ENCODE data around the gene CSN1S1. TPM values are rescaled to one million over a fixed set of nuclear protein-coding genes. Genes with fewer than 3 reads are reported as not detected.
"Not testable (repeated sequence)": the region's sequence is repeated elsewhere in the genome, so short reads cannot be mapped to it uniquely, and the experiment has no call there.

Gene CSN1S1
- total RNA-seq, 1 donor from 2014 or later, result not detected

DNA sequence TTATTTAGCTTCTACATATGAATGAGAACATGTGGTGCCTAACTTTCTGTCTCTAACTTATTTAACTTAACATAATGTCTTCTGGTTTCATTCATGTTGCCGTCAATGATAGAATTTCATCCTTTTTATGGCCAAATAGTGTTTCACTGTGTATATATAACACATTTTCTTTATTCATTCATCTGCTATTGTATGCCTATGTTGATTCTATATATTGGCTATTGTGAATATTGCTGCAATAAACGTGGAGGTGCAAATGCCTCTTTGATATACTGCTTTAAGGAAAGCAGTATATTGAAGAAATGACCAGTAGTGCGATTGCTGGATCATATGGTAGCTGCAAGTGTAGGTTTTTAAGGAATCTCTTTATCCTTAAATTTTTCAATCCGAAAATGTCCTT lies 10.0 kb upstream of the CSN1S1 start:
- no peak for DNase-seq
- H3K4me1 ChIP-seq, result no peaks in the 10 kb centered on the region
- H3K27ac ChIP-seq, result no peak overlapping the region
- H3K36me3 ChIP-seq, result no peaks in the 10 kb centered on the region
- H3K4me3 ChIP-seq, result no peak overlapping the region
- intact Hi-C loops (cut with DNase I), result no loop called here
- no peak for ATAC-seq
- no peaks in the 10 kb centered on the region for H3K9me3 ChIP-seq
- TF ChIP-seq, protein P1, sequence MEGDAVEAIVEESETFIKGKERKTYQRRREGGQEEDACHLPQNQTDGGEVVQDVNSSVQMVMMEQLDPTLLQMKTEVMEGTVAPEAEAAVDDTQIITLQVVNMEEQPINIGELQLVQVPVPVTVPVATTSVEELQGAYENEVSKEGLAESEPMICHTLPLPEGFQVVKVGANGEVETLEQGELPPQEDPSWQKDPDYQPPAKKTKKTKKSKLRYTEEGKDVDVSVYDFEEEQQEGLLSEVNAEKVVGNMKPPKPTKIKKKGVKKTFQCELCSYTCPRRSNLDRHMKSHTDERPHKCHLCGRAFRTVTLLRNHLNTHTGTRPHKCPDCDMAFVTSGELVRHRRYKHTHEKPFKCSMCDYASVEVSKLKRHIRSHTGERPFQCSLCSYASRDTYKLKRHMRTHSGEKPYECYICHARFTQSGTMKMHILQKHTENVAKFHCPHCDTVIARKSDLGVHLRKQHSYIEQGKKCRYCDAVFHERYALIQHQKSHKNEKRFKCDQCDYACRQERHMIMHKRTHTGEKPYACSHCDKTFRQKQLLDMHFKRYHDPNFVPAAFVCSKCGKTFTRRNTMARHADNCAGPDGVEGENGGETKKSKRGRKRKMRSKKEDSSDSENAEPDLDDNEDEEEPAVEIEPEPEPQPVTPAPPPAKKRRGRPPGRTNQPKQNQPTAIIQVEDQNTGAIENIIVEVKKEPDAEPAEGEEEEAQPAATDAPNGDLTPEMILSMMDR (IDR thresholded peaks at IDR 0.05), result no peak
- no peaks in the 10 kb centered on the region for H3K27me3 ChIP-seq

- H3K27ac ChIP-seq; H3K4me3 ChIP-seq; H3K9me3 ChIP-seq; intact Hi-C loops (cut with DNase I); ATAC-seq; H3K36me3 ChIP-seq; H3K27me3 ChIP-seq; H3K4me1 ChIP-seq: not testable (repeated sequence)
- peak; percentile 59 for DNase-seq
These were observed 7.0 kb upstream of the CSN1S1 start for GRCh38 chr4:69923782-69924410.

- H3K4me3 ChIP-seq, result no peak overlapping the region
- DNase-seq, result no peak
- no peak overlapping the region for H3K27ac ChIP-seq
- intact Hi-C loops (cut with DNase I), result no loop called here
- TF ChIP-seq, protein P1 (IDR thresholded peaks at IDR 0.05), result no peak
- H3K36me3 ChIP-seq, result no peaks in the 10 kb centered on the region
- no peaks in the 10 kb centered on the region for H3K4me1 ChIP-seq
- no peaks in the 10 kb centered on the region for H3K9me3 ChIP-seq
- ATAC-seq, result no peak
- no peaks in the 10 kb centered on the region for H3K27me3 ChIP-seq
These were observed 3.3 kb downstream of the CSN1S1 start for GRCh38 chr4:69934150-69934549.

- no peak for DNase-seq
- intact Hi-C loops (cut with DNase I), result no loop called here
- Histone ChIP-seq H3K36me3 (no peaks in the 10 kb centered on the region), H3K27ac (no peak overlapping the region), H3K4me1 (no peaks in the 10 kb centered on the region), H3K9me3 (no peaks in the 10 kb centered on the region), H3K4me3 (no peak overlapping the region), H3K27me3 (no peaks in the 10 kb centered on the region)
- ATAC-seq, result no peak
- TF ChIP-seq, protein P1 (IDR thresholded peaks at IDR 0.05), result no peak
These were observed 5.7 kb downstream of the CSN1S1 start for GRCh38 chr4:69936566-69936965.

- Histone ChIP-seq H3K27me3 (no peaks in the 10 kb centered on the region), H3K9me3 (no peaks in the 10 kb centered on the region), H3K4me3 (no peak overlapping the region), H3K4me1 (no peaks in the 10 kb centered on the region), H3K27ac (no peak overlapping the region), H3K36me3 (no peaks in the 10 kb centered on the region)
- ATAC-seq, result no peak
- no peak for DNase-seq
- TF ChIP-seq, protein P1 (IDR thresholded peaks at IDR 0.05), result no peak
- intact Hi-C loops (cut with DNase I), result no loop called here
These were observed 20.7 kb downstream of the CSN1S1 start for GRCh38 chr4:69951602-69952001.

GRCh38 chr4:69957209-69957608 lies 26.3 kb downstream of the CSN1S1 start:
- intact Hi-C loops (cut with DNase I), result no loop called here
- no peaks in the 10 kb centered on the region for H3K36me3 ChIP-seq
- no peak overlapping the region for H3K4me3 ChIP-seq
- no peak for DNase-seq
- no peaks in the 10 kb centered on the region for H3K4me1 ChIP-seq
- no peak overlapping the region for H3K27ac ChIP-seq
- no peaks in the 10 kb centered on the region for H3K9me3 ChIP-seq
- H3K27me3 ChIP-seq, result no peaks in the 10 kb centered on the region
- TF ChIP-seq, protein P1 (IDR thresholded peaks at IDR 0.05), result no peak
- no peak for ATAC-seq

All from upper lobe of right lung (tissue), 1 donor.